ENCODE measurements around the gene PAM. TPM values are rescaled to one million over a fixed set of nuclear protein-coding genes. Genes with fewer than 3 reads are reported as not detected.

The PAM gene
- total RNA-seq, 4 donors from 2014 or later: 113 to 178 (median 130) TPM

GRCh38 chr5:102718819-102719218, 36.3 kb upstream of the PAM start:
- DNase-seq (ENCODE audit: low spot score) (no peak), ATAC-seq (ENCODE audit: low FRiP score) (no peak)
- TF ChIP-seq CTCF (IDR thresholded peaks at IDR 0.05): no peak

DNA sequence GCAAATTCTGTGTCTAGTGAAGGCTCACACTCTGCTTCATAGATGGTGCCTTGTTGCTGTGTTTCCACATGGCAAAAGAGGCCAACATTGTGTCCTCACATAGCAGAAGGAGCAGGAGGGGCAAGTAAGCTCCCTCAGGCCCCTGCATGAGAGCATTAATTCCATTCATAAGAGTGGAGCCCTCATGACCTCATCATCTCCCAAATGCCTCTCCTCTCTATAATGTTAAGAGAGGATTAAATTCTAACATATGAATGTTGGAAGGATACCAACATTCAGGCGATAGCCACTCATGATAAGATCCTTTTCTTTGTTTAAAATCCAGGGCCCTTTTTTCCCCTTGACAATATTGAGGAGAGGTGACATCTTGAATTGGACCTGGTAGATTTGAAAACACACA, 35.2 kb upstream of the PAM start:
- DNase-seq (ENCODE audit: low spot score) (no peak), ATAC-seq (ENCODE audit: low FRiP score) (no peak)
- no peak for TF ChIP-seq CTCF (IDR thresholded peaks at IDR 0.05)

DNA sequence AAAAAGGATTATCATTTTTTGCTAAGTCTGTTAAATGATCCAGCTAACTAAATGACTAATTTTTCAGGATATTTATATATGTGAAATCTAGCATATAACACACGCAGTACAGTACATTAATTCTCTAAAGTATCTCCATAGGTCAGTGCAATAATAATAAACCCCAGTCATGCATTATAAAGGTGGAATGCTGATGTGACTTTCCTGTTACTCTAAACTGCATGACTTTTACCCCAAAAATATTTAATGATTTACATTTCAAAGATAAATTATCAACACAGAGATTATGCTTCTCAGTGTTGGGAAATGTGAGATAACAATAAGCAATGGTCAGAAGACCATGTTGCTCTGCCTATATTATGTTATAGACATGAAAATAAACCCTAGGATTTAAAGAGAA, 34.1 kb upstream of the PAM start:
- no peak for TF ChIP-seq CTCF (IDR thresholded peaks at IDR 0.05)
- DNase-seq (ENCODE audit: low spot score) (no peak), ATAC-seq (ENCODE audit: low FRiP score) (no peak)

DNA sequence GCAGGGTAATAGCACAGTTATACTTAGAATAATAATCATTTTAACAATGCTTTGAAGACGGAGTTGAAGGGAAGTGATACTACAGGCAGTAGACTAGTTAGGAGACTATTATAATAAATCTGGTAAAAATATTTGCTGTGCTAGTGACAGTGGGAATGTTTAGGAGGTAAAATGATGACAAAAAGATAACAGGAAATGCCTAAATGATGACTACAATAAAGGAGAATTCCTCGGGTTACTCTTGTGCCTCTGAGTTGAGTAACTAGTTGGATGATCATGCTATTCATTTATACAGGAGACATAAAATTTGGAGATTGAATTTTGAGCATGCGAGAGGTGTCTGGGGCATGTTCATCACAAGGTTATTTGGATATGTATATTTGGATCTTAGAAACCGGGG, 32.2 kb upstream of the PAM start:
- ATAC-seq (ENCODE audit: low FRiP score): no peak
- no peak for DNase-seq (ENCODE audit: low spot score)
- TF ChIP-seq CTCF (IDR thresholded peaks at IDR 0.05): no peak

- TF ChIP-seq CTCF (IDR thresholded peaks at IDR 0.05): no peak
- DNase-seq (ENCODE audit: low spot score) (no peak), ATAC-seq (ENCODE audit: low FRiP score) (no peak)
Observed at GRCh38 chr5:102731693-102732092, 23.4 kb upstream of the PAM start.

DNA sequence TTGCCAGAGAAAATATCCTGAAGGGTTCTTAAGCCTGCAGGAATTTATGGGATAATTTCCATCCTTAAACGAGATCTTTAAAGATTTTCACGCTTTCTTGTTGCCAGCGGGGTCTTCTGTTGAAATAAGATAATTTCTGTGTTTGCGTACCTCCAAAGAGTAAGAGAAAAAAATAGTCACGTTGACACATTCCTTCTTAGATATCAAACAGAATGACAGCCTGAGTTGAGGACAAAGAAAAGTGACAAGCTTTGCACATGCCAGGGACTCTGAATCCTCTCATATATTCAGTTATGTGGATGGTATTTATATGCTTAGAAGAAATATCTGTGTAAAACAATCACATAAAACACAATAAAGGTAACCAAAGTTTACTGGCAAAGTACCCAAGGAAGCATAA, 21.6 kb upstream of the PAM start:
- DNase-seq (ENCODE audit: low spot score) (no peak), ATAC-seq (ENCODE audit: low FRiP score) (no peak)
- TF ChIP-seq CTCF (IDR thresholded peaks at IDR 0.05): no peak

DNA sequence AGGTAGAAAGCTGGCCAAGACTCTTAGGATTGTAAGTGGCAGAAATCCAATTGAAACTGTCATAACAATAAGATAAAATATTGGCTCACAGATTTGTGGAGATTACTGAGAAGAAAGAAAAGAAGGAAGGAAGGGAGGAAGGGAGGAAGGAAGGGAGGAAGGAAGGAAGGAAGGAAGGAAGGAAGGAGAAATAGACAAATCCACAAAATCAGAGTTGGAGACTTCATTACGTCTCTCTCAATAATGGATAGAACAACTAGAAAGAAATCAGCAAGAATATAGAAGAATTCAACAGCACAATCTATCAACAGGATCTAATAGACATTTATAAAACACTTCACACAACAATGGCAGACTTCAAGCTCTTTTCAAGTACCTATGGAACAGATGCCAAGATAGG, 17.9 kb upstream of the PAM start:
- no peak for DNase-seq (ENCODE audit: low spot score)
- no peak for TF ChIP-seq CTCF (IDR thresholded peaks at IDR 0.05)
- ATAC-seq (ENCODE audit: low FRiP score): no peak

All from omental fat pad (tissue), 4 donors.